Measurements from ENCODE around the gene MTAP. TPM values are rescaled to one million over a fixed set of nuclear protein-coding genes. Genes with fewer than 3 reads are reported as not detected.

MTAP gene
- total RNA-seq, 1 experiment from 2014 or later, result 102 TPM

- H3K27ac ChIP-seq (ENCODE audit: insufficient read length, low read depth, low read length), result no peak overlapping the region
- no peak overlapping the region for H2AK5ac ChIP-seq (ENCODE audit: insufficient read length, low read length)
- no peak overlapping the region for H4K91ac ChIP-seq (ENCODE audit: insufficient read length, low read depth, low read length)
- no peak overlapping the region for H2BK12ac ChIP-seq (ENCODE audit: insufficient read length, low read depth, low read length)
- H4K20me1 ChIP-seq (ENCODE audit: control insufficient read depth, insufficient read depth, insufficient read length), result no peaks in the 10 kb centered on the region
- WGBS (ENCODE audit: extremely low coverage, insufficient read length, low lambda C conversion rate), result no CpG with 5 or more reads among the region's 4 CpGs
- no peak overlapping the region for H3K4ac ChIP-seq (ENCODE audit: low read depth, low read length)
- Mint-ChIP-seq H3K27ac (peak overlapping the region in 1 of 3 experiments; percentile 66; a peak in 1 of 7 replicates), H3K4me3 (no peak overlapping the region), H3K9me3 (no peaks in the 10 kb centered on the region), H3K4me1 (no peaks in the 10 kb centered on the region), H3K27me3 (ENCODE audit: low read depth) (no peaks in the 10 kb centered on the region), H3K36me3 (ENCODE audit: insufficient read depth in 1 of 3, low read depth in 3 of 3) (peaks cover 57 to 93% (median 62%) of the 10 kb centered on the region in 3 experiments)
- no peaks in the 10 kb centered on the region for H3K27me3 ChIP-seq (ENCODE audit: insufficient read depth, low read length)
- no peak overlapping the region for H2BK15ac ChIP-seq (ENCODE audit: low read depth, low read length)
- peaks cover under 1% of the 10 kb centered on the region for H3K79me1 ChIP-seq (ENCODE audit: insufficient read depth, low read depth, low read length, poor library complexity, severe bottlenecking)
- H3T11ph ChIP-seq (ENCODE audit: low read length), result no peak overlapping the region
- no peaks in the 10 kb centered on the region for H3K9me3 ChIP-seq (ENCODE audit: control insufficient read depth, low read depth, low read length)
- TF ChIP-seq, protein P1, sequence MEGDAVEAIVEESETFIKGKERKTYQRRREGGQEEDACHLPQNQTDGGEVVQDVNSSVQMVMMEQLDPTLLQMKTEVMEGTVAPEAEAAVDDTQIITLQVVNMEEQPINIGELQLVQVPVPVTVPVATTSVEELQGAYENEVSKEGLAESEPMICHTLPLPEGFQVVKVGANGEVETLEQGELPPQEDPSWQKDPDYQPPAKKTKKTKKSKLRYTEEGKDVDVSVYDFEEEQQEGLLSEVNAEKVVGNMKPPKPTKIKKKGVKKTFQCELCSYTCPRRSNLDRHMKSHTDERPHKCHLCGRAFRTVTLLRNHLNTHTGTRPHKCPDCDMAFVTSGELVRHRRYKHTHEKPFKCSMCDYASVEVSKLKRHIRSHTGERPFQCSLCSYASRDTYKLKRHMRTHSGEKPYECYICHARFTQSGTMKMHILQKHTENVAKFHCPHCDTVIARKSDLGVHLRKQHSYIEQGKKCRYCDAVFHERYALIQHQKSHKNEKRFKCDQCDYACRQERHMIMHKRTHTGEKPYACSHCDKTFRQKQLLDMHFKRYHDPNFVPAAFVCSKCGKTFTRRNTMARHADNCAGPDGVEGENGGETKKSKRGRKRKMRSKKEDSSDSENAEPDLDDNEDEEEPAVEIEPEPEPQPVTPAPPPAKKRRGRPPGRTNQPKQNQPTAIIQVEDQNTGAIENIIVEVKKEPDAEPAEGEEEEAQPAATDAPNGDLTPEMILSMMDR (conservative IDR thresholded peaks at IDR 0.05), result no peak
- no peak overlapping the region for H3K18ac ChIP-seq (ENCODE audit: insufficient read length, low read depth, low read length)
- no peaks in the 10 kb centered on the region for H3K4me1 ChIP-seq (ENCODE audit: insufficient read depth, low read length)
- H3K23ac ChIP-seq (ENCODE audit: insufficient read length, low read depth, low read length), result no peak overlapping the region
- no peak overlapping the region for H3K14ac ChIP-seq (ENCODE audit: insufficient read depth, low read length)
- no peak overlapping the region for H4K5ac ChIP-seq (ENCODE audit: insufficient read length, low read depth, low read length)
- no peak overlapping the region for H3K9ac ChIP-seq (ENCODE audit: extremely low read depth, insufficient read length, low read length)
- H2AFZ ChIP-seq (ENCODE audit: low read length), result no peak overlapping the region
- H3K23me2 ChIP-seq (ENCODE audit: insufficient read length, low read depth, low read length, poor library complexity, severe bottlenecking), result no peaks in the 10 kb centered on the region
- H2BK20ac ChIP-seq (ENCODE audit: low read depth, low read length, poor library complexity, severe bottlenecking), result no peak overlapping the region
- no peak overlapping the region for H4K8ac ChIP-seq (replicated peaks; ENCODE audit: insufficient read length, low read depth, low read length)
- no peak overlapping the region for H2BK5ac ChIP-seq (ENCODE audit: insufficient read length, low read length)
- no peak overlapping the region for H3K4me2 ChIP-seq (ENCODE audit: insufficient read depth, insufficient read length, low read length)
- no peak overlapping the region for H2BK120ac ChIP-seq (ENCODE audit: low read depth, low read length, poor library complexity, severe bottlenecking)
- no peak for DNase-seq
- no peaks in the 10 kb centered on the region for H3K79me2 ChIP-seq (ENCODE audit: insufficient read depth, low read length)
- no peak overlapping the region for H3K56ac ChIP-seq (ENCODE audit: insufficient read length, low read depth, low read length)
Measured at GRCh38 chr9:21854119-21854518, 51.7 kb downstream of the MTAP start.

Data from H9 (cell line).